GM12801 (cell line): Measurements from ENCODE around the gene EBF4.

Experiments
- CTCF ChIP-seq: IDR thresholded peaks from one replicate; pipeline ENCODE4 v1.5.1; 2011; ENCODE audit warnings: control low read depth; ENCODE audit not compliant: insufficient read length; ENCODE audit errors: extremely low read depth

Gene EBF4

GRCh38 chr20:2798095-2798805, 105.7 kb downstream of the EBF4 start:
- TF ChIP-seq CTCF, result no peak

GRCh38 chr20:2798814-2799213, 106.2 kb downstream of the EBF4 start:
- no peak for TF ChIP-seq CTCF

- no peak for TF ChIP-seq CTCF
Measured at GRCh38 chr20:2799271-2799670, 106.7 kb downstream of the EBF4 start.

GRCh38 chr20:2799688-2800520, 107.3 kb downstream of the EBF4 start:
- TF ChIP-seq CTCF, result no peak

GRCh38 chr20:2800521-2801285, 108.1 kb downstream of the EBF4 start, which contains the start of gene CPXM1:
CPXM1 (minus strand) TSS chr20:2800627; CDS start chr20:2800572, 55 bp downstream.
- TF ChIP-seq CTCF, result no peak

DNA sequence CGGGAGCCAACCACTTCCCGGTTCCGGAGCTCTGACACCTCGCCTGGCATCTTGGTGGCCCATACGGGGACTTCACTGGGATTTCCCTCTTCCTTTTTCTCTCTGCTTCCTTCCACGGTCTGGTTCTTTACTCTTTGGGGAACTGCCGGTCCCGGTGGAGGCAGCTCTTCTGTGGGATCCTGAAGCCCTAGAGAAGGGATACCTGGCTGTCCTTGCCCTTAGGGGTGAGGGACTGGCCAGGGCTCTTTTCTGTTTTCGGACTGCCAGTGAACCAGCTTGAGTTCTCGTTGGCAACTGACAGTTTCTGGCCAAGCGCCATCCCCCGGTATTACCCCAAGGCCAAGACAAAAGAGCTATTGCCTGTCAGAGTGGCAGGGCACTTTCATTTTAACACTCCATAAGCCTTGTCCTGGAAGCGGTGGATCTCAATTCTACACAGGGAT, 108.7 kb downstream of the EBF4 start:
- no peak for TF ChIP-seq CTCF
